HUDEP-2 (cell line): Measurements from ENCODE around the gene ANO9.
A peak's percentile ranks its signal among the peaks of the same experiment; 100 is the strongest.
"Not testable (repeated sequence)": the region's sequence is repeated elsewhere in the genome, so short reads cannot be mapped to it uniquely, and the experiment has no call there.

ENCODE experiments used
- DNase-seq, 76 experiments: peaks; one replicate each; lab custom pipeline; 2025; ENCODE audit not compliant: unreplicated experiment in 76 of 76; lab: John Stamatoyannopoulos, UW

Gene ANO9

DNA sequence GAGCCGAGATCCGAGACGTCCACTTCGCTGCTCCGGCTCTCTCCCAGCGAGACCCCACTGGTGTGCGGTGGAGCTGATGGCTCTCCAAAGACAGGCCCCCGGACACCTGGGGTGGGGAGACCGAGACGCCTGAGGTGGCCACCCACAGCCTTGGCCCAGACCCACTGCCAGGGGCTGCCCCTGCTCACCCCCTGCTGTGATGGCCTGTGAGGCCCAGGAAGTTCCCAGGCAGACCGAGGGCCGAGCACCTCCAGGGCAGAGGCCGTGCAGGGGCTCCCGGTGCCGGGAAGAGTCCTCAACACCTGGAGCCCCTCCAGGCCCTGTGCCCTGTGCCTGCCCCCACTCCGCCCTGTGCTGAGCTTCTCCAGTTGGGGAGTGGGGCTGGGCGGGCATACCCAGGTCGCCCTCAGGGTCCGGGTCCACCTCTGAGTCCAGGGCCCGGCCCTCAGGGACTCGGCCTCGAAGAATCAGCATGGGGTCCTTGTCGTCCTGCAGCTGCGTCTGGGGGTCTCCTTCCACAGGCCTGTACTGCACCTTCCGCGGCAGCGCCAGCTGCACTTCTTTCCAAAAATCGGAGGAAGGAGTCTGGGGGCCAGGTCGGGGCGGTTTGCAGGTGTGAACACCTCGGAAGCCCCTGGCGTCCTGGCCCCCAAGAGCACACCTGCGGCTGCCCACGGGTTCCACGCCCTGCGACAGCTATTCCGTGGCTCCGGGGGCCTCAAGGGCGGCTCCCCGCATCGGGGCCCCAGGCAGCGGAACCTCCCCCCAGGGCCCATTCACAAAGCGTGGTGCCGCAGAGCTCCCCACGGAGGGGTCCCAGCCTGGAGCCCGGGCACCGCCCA, 35.6 kb downstream of the ANO9 start:
- no peak for DNase-seq

DNA sequence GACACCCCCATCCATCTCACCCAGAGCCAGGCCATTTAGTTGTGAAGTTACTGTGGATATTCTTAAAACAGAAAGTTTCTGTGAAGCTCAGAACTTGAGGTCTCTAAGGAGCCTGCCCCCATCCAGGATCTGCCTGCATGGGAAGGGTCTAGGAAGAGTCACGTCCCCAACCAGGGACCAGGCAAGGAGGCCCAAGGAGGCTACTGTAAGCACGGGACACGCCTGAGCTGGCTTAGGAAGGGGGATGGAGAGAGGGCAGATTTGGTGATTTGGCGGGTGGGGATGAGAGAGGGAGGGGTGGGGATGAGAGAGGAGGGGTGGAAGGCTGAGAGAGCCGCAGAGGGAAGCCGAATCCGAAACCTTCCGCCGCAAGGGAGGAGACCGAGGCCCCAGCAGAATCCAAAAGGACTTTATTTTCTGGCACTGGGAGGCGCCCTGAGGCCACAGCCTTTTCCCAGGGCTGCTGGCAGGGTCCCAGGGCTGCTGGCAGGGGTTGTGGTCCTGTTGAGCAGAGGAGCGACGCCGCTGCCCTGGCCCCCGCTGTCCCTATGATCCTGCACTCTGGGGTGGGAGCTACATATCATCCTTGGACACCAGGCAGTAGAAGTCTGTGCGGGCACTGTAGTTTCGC, 36.4 kb downstream of the ANO9 start:
- DNase-seq, result no peak

DNA sequence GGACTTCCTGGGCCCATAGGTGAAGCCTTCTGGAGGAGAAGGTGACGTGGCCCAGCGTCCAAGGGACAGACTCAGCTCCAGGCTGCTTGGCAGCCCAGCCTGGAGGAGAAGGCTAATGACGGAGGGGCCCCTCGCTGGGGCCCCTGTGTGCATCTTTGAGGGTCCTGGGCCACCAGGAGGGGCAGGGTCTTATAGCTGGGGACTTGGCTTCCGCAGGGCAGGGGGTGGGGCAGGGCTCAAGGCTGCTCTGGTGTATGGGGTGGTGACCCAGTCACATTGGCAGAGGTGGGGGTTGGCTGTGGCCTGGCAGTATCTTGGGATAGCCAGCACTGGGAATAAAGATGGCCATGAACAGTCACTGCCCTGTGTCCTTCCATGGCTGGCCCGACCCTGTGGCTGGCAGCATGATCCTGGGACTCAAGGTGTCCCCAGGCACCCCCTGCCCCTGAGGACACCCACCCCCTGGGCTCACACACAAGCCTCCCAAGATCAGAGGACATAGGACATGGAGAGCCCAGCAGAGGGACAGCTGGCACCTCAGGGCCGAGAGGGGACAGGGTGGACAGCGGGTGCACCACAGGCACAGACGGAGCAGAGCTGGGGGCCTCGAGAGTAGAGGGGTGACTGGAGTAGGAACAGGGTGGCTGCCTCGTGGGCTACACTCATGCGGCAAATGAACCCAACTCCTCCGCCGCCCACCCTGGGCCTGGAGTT, 37.1 kb downstream of the ANO9 start:
- DNase-seq, result no peak

DNA sequence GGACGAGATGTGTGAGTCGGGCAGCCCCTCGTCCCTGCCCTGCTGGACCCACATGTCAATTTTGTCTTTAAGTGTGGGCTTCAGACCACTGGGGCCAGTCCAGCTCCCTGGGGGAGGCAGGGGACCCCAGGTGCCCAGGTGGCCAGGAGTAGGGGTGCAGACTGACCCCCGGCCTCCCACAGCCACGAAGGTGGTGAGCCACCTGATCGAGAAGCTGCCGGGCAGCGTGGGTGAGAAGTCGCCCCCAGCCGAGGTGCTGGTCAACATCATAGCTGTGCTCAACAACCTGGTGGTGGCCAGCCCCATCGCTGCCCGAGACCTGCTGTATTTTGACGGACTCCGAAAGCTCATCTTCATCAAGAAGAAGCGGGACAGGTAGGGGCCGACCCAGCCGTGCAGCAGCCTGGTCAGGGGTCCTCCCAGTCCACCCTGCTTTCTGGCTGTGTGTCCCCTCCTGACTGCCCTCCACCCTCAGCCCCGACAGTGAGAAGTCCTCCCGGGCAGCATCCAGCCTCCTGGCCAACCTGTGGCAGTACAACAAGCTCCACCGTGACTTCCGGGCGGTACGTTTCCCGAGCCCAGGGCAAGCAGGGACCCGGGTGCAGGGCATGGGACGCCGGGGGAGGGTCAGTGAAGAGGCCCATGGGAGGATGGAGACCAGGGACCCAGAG, 37.9 kb downstream of the ANO9 start:
- no peak for DNase-seq

DNA sequence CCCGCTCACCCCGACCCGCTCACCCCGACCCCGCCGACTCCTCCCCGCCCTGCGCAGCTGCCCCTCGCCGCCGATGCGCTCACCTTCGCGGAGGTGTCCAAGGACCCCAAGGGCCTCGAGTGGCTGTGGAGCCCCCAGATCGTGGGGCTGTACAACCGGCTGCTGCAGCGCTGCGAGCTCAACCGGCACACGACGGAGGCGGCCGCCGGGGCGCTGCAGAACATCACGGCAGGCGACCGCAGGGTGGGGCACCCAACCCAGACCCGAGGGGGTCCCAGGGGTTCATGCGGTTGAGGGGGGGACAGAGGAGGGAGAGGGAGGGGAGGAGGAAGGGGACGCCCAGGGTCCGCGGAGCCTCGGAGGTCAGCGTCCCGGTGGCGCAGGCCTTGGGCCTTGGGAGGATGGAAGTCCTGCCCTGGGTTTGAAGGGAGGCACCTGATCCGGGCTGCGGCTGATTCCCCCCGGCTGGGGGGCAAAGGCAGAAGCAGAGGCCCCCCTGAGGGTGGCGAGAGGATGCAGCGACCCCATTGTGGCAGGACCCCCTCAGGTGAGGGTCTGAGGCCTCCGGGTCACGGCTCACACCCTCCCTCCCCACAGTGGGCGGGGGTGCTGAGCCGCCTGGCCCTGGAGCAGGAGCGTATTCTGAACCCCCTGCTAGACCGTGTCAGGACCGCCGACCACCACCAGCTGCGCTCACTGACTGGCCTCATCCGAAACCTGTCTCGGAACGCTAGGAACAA, 38.6 kb downstream of the ANO9 start:
- no peak for DNase-seq

DNA sequence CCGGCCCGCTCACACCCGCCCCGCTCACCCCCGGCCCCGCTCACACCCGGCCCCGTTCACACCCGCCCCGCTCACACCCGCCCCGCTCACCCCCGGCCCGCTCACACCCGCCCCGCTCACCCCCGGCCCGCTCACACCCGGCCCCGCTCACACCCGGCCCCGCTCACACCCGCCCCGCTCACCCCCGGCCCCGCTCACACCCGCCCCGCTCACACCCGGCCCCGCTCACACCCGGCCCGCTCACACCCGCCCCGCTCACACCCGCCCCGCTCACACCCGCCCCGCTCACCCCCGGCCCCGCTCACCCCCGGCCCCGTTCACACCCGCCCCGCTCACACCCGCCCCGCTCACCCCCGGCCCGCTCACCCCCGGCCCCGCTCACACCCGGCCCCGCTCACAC, 40.6 kb downstream of the ANO9 start:
- DNase-seq, result not testable (repeated sequence)

DNA sequence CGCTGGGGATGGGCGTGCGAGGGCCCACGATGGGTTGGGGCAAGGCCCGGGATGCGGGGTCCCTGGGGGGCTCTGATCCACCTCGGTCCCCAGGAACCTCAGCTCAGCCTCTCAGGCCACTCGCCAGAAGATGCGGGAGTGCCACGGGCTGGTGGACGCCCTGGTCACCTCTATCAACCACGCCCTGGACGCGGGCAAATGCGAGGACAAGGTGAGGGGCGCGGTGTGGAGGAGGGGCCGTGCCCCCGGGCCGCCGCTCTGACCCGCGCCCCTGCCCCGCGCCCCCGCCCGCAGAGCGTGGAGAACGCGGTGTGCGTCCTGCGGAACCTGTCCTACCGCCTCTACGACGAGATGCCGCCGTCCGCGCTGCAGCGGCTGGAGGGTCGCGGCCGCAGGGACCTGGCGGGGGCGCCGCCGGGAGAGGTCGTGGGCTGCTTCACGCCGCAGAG, 41.5 kb downstream of the ANO9 start:
- DNase-seq, result no peak

DNA sequence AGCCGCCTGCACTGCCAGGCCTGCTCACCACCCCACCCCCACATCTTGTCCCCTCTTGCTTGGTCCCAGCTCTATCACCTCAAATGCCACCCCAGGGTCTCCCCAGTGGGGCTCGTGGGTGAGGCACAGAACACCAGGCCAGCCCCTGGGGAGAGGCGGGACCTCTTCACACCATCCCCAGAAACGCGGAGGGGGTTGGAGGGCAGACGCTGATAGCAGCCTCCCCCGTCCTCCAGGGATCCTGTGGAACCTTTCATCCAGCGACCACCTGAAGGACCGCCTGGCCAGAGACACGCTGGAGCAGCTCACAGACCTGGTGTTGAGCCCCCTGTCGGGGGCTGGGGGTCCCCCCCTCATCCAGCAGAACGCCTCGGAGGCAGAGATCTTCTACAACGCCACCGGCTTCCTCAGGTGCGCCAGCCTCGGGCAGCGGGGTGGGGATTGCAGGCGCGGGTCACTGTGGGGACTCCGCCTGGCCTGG, 42.0 kb downstream of the ANO9 start:
- no peak for DNase-seq

DNA sequence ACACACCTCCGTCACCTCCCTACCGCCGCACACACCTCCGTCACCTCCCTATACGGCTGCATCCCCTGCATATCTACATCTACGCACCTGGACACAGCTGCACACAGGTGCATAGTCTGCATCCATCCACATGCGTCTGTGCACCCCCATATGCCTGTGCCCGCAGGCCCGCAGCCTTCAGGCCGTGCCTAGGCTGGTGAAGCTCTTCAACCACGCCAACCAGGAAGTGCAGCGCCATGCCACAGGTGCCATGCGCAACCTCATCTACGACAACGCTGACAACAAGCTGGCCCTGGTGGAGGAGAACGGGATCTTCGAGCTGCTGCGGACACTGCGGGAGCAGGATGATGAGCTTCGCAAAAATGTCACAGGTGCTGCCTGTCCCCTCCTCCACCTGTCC, 43.0 kb downstream of the ANO9 start:
- DNase-seq, result peak in 4 of 76 experiments; percentile 9 to 36 (median 28)

DNA sequence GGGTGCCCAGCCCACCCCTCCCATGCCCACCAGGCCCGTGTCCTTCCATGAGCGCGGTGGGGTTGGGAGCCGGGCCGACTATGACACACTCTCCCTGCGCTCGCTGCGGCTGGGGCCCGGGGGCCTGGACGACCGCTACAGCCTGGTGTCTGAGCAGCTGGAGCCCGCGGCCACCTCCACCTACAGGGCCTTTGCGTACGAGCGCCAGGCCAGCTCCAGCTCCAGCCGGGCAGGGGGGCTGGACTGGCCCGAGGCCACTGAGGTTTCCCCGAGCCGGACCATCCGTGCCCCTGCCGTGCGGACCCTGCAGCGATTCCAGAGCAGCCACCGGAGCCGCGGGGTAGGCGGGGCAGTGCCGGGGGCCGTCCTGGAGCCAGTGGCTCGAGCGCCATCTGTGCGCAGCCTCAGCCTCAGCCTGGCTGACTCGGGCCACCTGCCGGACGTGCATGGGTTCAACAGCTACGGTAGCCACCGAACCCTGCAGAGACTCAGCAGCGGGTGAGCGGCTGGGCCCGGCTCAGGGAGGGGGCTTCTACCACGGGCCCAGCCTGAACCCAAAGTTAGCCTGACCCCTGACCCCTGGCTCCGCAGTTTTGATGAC, 44.8 kb downstream of the ANO9 start:
- DNase-seq, result peak in 56 of 76 experiments; percentile 9 to 68 (median 37)

DNA sequence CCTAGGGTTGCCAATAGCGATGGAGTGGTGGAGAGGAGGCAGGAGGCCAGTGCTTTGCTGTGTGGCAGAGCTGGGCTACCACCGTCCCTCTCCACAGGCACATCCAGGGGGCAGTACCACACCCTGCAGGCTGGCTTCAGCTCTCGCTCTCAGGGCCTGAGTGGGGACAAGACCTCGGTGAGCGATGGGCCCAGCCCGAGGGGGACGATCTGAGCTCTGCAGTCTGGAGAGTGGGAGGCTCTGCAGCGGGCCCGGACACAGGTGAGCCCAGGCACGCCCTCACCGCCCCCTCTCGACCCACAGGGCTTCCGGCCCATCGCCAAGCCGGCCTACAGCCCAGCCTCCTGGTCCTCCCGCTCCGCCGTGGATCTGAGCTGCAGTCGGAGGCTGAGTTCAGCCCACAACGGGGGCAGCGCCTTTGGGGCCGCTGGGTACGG, 45.3 kb downstream of the ANO9 start:
- DNase-seq, result peak in 12 of 76 experiments; percentile 10 to 43 (median 17)

DNA sequence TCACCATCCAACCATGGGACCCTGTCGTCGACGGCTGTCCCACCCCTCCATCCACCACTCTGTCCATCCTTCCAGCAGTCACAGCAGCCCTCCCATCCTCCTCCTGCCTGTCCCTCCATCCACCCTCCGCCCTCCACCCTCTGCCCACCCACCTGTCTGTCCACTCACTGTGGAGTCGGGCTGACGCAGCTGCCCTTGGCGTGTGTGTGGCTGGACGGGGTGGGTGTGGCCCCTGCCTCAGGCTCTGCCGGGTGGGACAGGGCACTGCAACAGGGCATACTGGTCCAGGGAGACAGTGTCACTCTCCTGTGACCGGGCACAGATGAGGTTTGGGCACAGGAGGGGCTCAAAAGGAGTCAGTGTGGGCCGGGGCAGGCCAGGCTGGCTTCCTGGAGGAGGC, 45.9 kb downstream of the ANO9 start:
- no peak for DNase-seq

DNA sequence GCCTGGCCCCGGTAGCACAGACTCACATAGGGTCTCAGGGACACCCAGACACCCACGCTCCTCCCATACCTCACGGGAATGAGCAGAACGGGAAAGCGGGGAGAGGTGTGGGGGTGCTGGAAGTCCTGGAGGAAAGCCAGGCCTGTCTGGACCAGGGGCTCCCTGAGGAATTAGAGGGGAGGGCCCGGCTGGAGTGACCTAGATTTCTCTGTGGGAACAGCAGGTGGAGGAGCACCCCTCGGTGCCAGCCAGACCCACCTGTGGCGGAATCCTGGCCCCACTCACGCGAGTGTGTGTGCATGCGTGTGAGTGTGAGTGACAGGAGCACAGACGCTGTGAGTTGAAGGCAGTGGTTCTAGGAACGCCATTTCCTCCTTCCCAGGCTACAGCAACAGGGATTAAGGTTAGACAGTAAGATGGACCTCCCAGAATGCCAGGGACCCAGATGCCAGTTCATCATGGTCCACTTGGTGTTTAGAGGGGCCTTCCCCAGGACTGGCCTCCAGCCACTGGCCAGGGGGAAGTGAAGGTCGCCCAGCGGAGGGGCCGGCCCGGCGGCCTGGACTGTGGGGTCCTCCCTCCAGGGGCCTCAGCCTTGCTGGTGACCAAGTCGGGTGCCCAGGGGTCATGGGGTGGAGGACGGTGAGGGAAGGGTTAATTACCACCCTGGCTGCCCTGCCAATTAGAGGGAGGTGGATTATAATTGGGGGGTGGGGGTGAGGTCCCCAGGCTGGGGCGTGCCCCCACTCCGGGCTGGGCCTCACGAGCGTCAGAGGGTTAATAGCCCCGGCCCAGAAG, 46.8 kb downstream of the ANO9 start:
- no peak for DNase-seq

DNA sequence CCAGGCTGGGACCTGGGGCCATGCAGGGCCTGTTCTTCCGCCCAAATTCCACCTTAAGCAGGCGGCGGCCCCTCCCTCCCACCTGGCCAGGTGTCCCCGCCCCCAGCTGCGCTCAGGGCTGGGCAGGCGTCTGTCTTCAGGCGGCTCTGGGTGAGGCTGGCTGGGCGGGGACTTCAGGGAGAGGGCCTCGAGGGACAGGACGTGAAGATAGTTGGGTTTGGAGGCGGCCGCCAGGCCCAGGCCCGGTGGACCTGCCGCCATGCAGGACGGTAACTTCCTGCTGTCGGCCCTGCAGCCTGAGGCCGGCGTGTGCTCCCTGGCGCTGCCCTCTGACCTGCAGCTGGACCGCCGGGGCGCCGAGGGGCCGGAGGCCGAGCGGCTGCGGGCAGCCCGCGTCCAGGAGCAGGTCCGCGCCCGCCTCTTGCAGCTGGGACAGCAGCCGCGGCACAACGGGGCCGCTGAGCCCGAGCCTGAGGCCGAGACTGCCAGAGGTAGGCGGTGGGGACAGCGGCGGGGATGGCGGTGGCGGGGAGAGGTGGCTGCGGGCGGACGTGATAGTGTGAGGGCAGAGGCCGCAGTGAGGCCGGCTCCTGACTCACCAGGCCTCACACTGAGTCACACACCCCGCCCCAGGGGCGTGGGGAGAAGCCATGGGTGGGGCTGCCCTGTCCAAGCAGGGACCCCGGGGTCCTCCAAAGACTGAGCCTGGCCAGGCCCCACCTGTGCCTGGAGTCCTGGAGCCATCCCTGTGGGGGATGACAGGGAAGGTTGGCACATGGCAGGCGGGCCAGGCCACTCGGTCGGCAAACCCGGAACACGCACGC, 47.6 kb downstream of the ANO9 start, which contains the start of gene PKP3:
PKP3 (plus strand) TSS at position 176 of the 824 bp plus-strand sequence; CDS start at position 260, 84 bp downstream.
- peak in 39 of 76 experiments; percentile 8 to 70 (median 36) for DNase-seq

DNA sequence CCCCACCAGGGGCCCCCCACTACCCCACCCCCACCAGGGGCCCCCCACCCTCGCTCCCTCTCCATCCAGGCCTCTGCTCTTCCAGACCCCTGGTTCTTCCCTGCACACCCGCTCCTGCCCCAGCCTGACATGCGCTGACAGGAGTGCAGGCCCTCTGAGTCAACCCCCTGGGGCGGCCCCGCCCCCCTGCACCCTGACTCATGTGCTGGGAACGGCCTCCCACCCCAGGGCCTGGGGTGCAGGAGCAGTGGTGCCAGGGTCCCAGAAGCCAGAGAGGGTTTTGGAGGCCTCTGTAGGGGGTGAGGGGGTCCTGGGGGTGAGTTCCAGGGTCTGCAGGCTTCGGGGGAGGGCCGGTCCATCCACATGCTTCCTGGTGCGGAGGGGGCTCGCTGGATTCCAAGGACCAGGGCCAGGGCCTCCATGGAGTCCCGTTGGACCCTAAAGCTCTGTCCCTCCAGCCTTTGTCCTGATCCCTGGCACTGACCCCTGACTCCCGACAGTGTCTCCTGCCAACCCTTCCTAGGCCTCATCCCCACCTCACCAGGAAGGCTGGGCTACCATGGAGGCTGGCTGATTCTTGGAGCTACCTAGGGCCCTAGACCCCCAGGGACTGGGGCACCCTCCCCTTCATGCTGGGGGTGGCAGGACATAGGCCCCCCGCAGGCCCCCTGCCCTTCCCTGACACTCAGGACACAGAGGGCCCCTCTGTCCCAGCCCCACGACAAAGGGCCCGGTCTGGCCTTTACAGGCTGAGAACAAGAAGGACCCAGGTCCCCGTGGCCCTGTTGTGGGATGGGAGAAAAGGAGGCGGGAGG, 48.4 kb downstream of the ANO9 start:
- peak in 22 of 76 experiments; percentile 8 to 55 (median 24) for DNase-seq

DNA sequence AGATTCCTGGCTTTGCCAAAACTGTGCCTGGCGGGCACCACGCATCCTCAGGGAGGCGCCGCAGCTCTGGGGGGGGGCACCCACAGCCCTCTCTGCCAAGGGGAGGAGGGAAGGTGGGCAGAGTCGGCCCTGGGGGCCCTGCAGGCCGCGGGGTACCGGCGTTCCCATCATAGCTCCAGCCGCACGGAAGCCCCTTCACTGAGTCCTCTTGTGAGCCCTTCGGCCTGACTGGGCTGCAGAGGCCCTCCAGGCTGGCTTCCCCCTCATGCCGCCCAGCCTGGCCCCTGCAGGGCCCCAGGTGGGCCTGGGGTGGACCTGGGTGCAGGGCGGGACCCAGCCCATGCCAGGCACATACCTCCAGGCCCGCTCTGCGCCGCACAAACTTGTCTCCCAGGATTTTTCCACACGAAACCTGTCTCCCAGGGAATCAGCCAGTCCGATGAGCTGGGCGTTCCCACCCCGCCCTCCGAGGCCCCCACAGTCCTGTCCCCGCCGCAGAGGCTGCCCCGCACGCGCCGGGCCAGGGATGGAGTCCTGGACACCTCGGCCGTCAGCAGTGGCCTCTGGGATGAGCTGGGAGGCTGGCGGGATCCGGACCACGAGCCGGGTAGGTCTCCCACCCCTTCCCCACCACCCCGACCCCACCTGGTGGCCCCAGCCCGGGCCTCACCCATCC, 49.6 kb downstream of the ANO9 start:
- no peak for DNase-seq
